ENCODE data around the gene PCOLCE2. TPM values are rescaled to one million over a fixed set of nuclear protein-coding genes. Genes with fewer than 3 reads are reported as not detected.

Gene PCOLCE2
- total RNA-seq, 1 donor from 2014 or later, result 136 TPM

- DNase-seq (ENCODE audit: extremely low spot score in 2 of 2), result no peak
- H3K4me1 ChIP-seq, result peaks cover 2% of the 10 kb centered on the region
These were observed 5.6 kb upstream of the PCOLCE2 start for GRCh38 chr3:142894493-142894892.

GRCh38 chr3:142892714-142893113 is 3.8 kb upstream of the PCOLCE2 start:
- intact Hi-C loops (cut with DNase I), result no loop called here
- TF ChIP-seq POLR2A (IDR thresholded peaks at IDR 0.05) (no peak), CTCF (IDR thresholded peaks at IDR 0.05) (no peak), POLR2AphosphoS5 (IDR thresholded peaks at IDR 0.05; ENCODE audit: insufficient read depth in 1 of 2, low read depth in 1 of 2) (no peak)
- no peak for DNase-seq (ENCODE audit: extremely low spot score in 2 of 2)

More at GRCh38 chr3:142894493-142894892, 5.6 kb upstream of the PCOLCE2 start:
- Histone ChIP-seq H3K27ac (no peak overlapping the region), H3K9me3 (no peaks in the 10 kb centered on the region), H3K36me3 (no peaks in the 10 kb centered on the region), H3K27me3 (no peaks in the 10 kb centered on the region), H3K4me3 (no peak overlapping the region)
- TF ChIP-seq CTCF (IDR thresholded peaks at IDR 0.05) (no peak), POLR2AphosphoS5 (IDR thresholded peaks at IDR 0.05; ENCODE audit: insufficient read depth in 1 of 2, low read depth in 1 of 2) (no peak), POLR2A (IDR thresholded peaks at IDR 0.05) (no peak)
- intact Hi-C loops (cut with DNase I), result no loop called here

GRCh38 chr3:142890592-142890991 is 1.7 kb upstream of the PCOLCE2 start:
- intact Hi-C loops (cut with DNase I), result no loop called here
- Histone ChIP-seq H3K4me3 (no peak overlapping the region), H3K9me3 (no peaks in the 10 kb centered on the region), H3K4me1 (peaks cover 23% of the 10 kb centered on the region), H3K27ac (no peak overlapping the region), H3K27me3 (no peaks in the 10 kb centered on the region), H3K36me3 (no peaks in the 10 kb centered on the region)
- TF ChIP-seq POLR2A (IDR thresholded peaks at IDR 0.05), result no peak
- TF ChIP-seq POLR2AphosphoS5 (IDR thresholded peaks at IDR 0.05; ENCODE audit: insufficient read depth in 1 of 2, low read depth in 1 of 2), result peak in 1 of 2 donors; percentile 16
- no peak for DNase-seq (ENCODE audit: extremely low spot score in 2 of 2)

More at GRCh38 chr3:142892714-142893113, 3.8 kb upstream of the PCOLCE2 start:
- no peak overlapping the region for H3K4me3 ChIP-seq
- H3K9me3 ChIP-seq, result no peaks in the 10 kb centered on the region
- no peak overlapping the region for H3K27ac ChIP-seq
- no peaks in the 10 kb centered on the region for H3K27me3 ChIP-seq
- H3K4me1 ChIP-seq, result peaks cover 17% of the 10 kb centered on the region
- H3K36me3 ChIP-seq, result no peaks in the 10 kb centered on the region

GRCh38 chr3:142889212-142890014 is 530 bp upstream of the PCOLCE2 start:
- no peaks in the 10 kb centered on the region for H3K27me3 ChIP-seq
- no peak for TF ChIP-seq POLR2AphosphoS5 (IDR thresholded peaks at IDR 0.05; ENCODE audit: insufficient read depth in 1 of 2, low read depth in 1 of 2)
- no peak for TF ChIP-seq POLR2A (IDR thresholded peaks at IDR 0.05)
- no peak for TF ChIP-seq CTCF (IDR thresholded peaks at IDR 0.05)
- intact Hi-C loops (cut with DNase I), result no loop called here
- H3K9me3 ChIP-seq, result no peaks in the 10 kb centered on the region
- H3K4me3 ChIP-seq, result peak overlapping the region; percentile 57 to 69
- H3K27ac ChIP-seq, result peak overlapping the region; percentile 60
- peaks cover 23% of the 10 kb centered on the region for H3K4me1 ChIP-seq
- DNase-seq (ENCODE audit: extremely low spot score in 2 of 2), result no peak
- no peaks in the 10 kb centered on the region for H3K36me3 ChIP-seq

GRCh38 chr3:142888099-142888480 is 793 bp downstream of the PCOLCE2 start:
- intact Hi-C loops (cut with DNase I), result no loop called here
- peaks cover 23% of the 10 kb centered on the region for H3K4me1 ChIP-seq
- peak overlapping the region; percentile 57 to 69 for H3K4me3 ChIP-seq
- no peaks in the 10 kb centered on the region for H3K36me3 ChIP-seq
- peak in 1 of 2 donors; percentile 65 for TF ChIP-seq POLR2AphosphoS5 (IDR thresholded peaks at IDR 0.05; ENCODE audit: insufficient read depth in 1 of 2, low read depth in 1 of 2)
- TF ChIP-seq POLR2A (IDR thresholded peaks at IDR 0.05), result no peak
- peak overlapping the region; percentile 60 for H3K27ac ChIP-seq
- H3K27me3 ChIP-seq, result no peaks in the 10 kb centered on the region
- H3K9me3 ChIP-seq, result no peaks in the 10 kb centered on the region
- no peak for DNase-seq (ENCODE audit: extremely low spot score in 2 of 2)

- Histone ChIP-seq H3K36me3 (no peaks in the 10 kb centered on the region), H3K4me1 (peaks cover 23% of the 10 kb centered on the region), H3K9me3 (no peaks in the 10 kb centered on the region), H3K27ac (no peak overlapping the region), H3K4me3 (no peak overlapping the region), H3K27me3 (no peaks in the 10 kb centered on the region)
- no peak for DNase-seq (ENCODE audit: extremely low spot score in 2 of 2)
- TF ChIP-seq CTCF (IDR thresholded peaks at IDR 0.05), result no peak
- TF ChIP-seq POLR2AphosphoS5 (IDR thresholded peaks at IDR 0.05; ENCODE audit: insufficient read depth in 1 of 2, low read depth in 1 of 2), result no peak
- no peak for TF ChIP-seq POLR2A (IDR thresholded peaks at IDR 0.05)
- intact Hi-C loops (cut with DNase I), result no loop called here
These were observed 1.9 kb downstream of the PCOLCE2 start for GRCh38 chr3:142886940-142887339.
